Measurements from ENCODE around the gene TGFA.

Gene TGFA

DNA sequence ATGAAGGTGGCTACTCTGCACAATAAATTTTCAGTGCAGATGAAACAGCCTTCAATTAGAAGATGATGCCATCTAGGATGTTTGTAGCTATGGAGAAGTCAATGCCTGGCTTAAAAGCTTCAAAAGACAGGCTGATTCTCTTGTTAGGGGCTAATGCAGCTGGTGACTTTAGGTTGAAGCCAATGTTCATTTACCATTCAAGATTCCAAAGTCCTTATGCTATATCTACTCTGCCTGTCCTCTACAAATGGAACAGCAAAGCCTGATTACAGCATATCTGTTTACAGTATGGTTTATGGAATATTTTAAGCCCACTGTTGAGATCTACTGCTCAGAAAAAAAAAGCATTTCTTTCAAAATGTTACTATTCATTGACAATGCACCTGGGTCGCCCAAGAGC, 15.8 kb downstream of the TGFA start:
- Histone ChIP-seq H3K9me3 (no peaks in the 10 kb centered on the region), H3K27me3 (no peaks in the 10 kb centered on the region), H3K4me3 (ENCODE audit: low read depth, low read length) (no peak overlapping the region), H3K4me1 (no peaks in the 10 kb centered on the region), H3K36me3 (no peaks in the 10 kb centered on the region)
- TF ChIP-seq, protein P1, sequence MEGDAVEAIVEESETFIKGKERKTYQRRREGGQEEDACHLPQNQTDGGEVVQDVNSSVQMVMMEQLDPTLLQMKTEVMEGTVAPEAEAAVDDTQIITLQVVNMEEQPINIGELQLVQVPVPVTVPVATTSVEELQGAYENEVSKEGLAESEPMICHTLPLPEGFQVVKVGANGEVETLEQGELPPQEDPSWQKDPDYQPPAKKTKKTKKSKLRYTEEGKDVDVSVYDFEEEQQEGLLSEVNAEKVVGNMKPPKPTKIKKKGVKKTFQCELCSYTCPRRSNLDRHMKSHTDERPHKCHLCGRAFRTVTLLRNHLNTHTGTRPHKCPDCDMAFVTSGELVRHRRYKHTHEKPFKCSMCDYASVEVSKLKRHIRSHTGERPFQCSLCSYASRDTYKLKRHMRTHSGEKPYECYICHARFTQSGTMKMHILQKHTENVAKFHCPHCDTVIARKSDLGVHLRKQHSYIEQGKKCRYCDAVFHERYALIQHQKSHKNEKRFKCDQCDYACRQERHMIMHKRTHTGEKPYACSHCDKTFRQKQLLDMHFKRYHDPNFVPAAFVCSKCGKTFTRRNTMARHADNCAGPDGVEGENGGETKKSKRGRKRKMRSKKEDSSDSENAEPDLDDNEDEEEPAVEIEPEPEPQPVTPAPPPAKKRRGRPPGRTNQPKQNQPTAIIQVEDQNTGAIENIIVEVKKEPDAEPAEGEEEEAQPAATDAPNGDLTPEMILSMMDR (IDR thresholded peaks at IDR 0.05; ENCODE audit: low read depth, low read length), result no peak
- DNase-seq, result no peak

GRCh38 chr2:70536517-70537055, 17.0 kb downstream of the TGFA start:
- Histone ChIP-seq H3K4me1 (no peaks in the 10 kb centered on the region), H3K9me3 (no peaks in the 10 kb centered on the region), H3K36me3 (no peaks in the 10 kb centered on the region), H3K27me3 (no peaks in the 10 kb centered on the region), H3K4me3 (ENCODE audit: low read depth, low read length) (no peak overlapping the region)
- TF ChIP-seq, protein P1 (IDR thresholded peaks at IDR 0.05; ENCODE audit: low read depth, low read length), result no peak
- DNase-seq, result no peak

GRCh38 chr2:70535573-70535972, 18.1 kb downstream of the TGFA start:
- TF ChIP-seq, protein P1 (IDR thresholded peaks at IDR 0.05; ENCODE audit: low read depth, low read length), result no peak
- no peaks in the 10 kb centered on the region for H3K36me3 ChIP-seq

DNA sequence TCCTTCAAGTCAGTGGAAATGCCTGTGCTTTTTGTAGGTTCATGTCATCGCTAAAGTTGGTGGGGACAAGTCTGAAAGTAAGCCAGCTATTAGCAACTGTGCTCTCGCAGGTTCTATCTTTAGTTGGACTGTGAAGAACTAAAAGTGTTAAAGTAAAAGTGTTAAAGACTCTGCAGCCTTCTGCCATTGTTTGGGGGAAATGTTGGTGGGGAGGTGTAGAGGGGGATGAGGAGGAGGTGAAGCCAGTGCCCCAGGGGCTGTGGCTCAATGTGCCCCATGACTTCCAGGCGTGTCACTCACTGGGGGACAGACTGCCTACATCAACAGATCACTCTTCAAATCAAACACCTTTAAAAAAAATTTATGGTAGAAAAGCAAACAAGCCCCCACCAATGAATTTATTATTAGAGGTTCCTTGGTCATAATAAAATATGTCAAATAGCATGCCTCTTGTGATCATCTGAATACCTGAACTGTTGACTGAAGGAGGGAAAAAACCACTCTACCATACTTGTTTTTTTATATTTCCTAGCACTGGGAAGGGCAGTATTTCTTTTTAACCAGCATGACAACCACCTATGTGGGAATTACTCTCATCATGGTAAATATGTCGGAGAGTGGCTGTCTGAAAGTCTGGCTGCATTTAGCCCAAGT, 19.3 kb downstream of the TGFA start:
- H3K27me3 ChIP-seq, result no peaks in the 10 kb centered on the region
- no peaks in the 10 kb centered on the region for H3K9me3 ChIP-seq
- no peaks in the 10 kb centered on the region for H3K4me1 ChIP-seq
- no peaks in the 10 kb centered on the region for H3K36me3 ChIP-seq
- TF ChIP-seq, protein P1 (IDR thresholded peaks at IDR 0.05; ENCODE audit: low read depth, low read length), result no peak
- no peak overlapping the region for H3K4me3 ChIP-seq (ENCODE audit: low read depth, low read length)
- no peak for DNase-seq

More at GRCh38 chr2:70535573-70535972, 18.1 kb downstream of the TGFA start:
- Histone ChIP-seq H3K4me1 (no peaks in the 10 kb centered on the region), H3K4me3 (ENCODE audit: low read depth, low read length) (no peak overlapping the region), H3K9me3 (no peaks in the 10 kb centered on the region), H3K27me3 (no peaks in the 10 kb centered on the region)
- no peak for DNase-seq

DNA sequence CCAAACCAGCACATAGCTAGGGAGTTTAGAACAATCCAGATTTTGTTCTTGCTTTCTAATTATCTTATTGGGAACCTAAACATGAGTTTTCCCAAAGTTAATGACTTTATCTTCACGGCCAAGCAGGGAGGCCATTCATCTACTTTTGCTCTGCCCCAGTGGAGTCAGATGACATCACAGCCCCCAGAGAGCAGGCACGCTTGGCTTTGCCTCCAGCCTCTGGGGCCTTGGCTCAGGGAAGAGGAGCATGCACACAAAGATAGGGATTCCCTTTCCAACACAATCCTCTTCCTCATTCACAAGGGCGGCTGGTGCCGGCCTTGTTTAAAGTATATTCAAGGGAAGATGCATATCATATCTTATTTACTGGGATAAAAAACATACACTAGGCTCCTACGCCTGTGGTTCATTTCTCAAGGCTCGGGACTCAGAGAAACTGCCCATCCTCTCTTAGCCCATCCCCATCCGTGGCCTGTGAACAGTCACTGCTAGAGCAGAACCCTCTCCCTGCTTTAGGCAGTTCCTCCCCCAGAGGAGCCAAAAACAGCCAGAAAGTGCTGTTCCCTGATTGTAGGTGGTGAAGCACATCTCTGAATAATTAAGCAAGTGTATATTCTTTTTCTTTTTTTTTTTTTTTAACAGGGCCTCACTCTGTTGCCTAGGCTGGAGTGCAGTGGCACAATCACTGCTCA, 21.2 kb downstream of the TGFA start:
- Histone ChIP-seq H3K9me3 (no peaks in the 10 kb centered on the region), H3K27me3 (no peaks in the 10 kb centered on the region), H3K4me3 (ENCODE audit: low read depth, low read length) (no peak overlapping the region), H3K4me1 (no peaks in the 10 kb centered on the region), H3K36me3 (no peaks in the 10 kb centered on the region)
- no peak for DNase-seq
- TF ChIP-seq, protein P1 (IDR thresholded peaks at IDR 0.05; ENCODE audit: low read depth, low read length), result no peak
